Peyer's patch (tissue), 4 donors: Measurements from ENCODE around the gene STRIT1.

Experiments
- CTCF ChIP-seq, 6 experiments: fragments of 450-650 bp in 4 of 6; fragments of 200-600 bp in 2 of 6; sonication (generic) in 1 of 6; IDR thresholded peaks; one replicate each; pipeline ENCODE4 v1.5.1; 2017 to 2019; ENCODE audit warnings: antibody characterized with exemption in 6 of 6, mild to moderate bottlenecking in 3 of 6, moderate library complexity in 1 of 6
- POLR2A ChIP-seq, 2 donors: fragments of 450-650 bp; IDR thresholded peaks; one replicate each; pipeline ENCODE4 v1.5.1; 2017; ENCODE audit warnings: antibody characterized with exemption in 2 of 2, mild to moderate bottlenecking in 2 of 2, moderate library complexity in 2 of 2

GRCh38 chr3:155286736-155287135, 6.7 kb downstream of the STRIT1 start:
- TF ChIP-seq CTCF (IDR thresholded peaks at IDR 0.05) (no peak), POLR2A (IDR thresholded peaks at IDR 0.05) (no peak)
